Ecto neural progenitor cell (in vitro differentiated cells): ENCODE measurements around the gene HM13.
A peak's percentile ranks its signal among the peaks of the same experiment; 100 is the strongest.
"Not testable (repeated sequence)": the region's sequence is repeated elsewhere in the genome, so short reads cannot be mapped to it uniquely, and the experiment has no call there.

Source experiments
- DNase-seq: peaks from one replicate; pipeline ENCODE4 v3.0.0-alpha.2; 2018; ENCODE audit warnings: low spot score

Gene HM13

GRCh38 chr20:31543966-31544598 is 29.8 kb downstream of the HM13 start:
- no peak for DNase-seq

- no peak for DNase-seq
Measured at GRCh38 chr20:31544600-31544999, 30.4 kb downstream of the HM13 start.

GRCh38 chr20:31545621-31546040 is 31.4 kb downstream of the HM13 start:
- DNase-seq = not testable (repeated sequence)

- DNase-seq = peak; percentile 87
Measured at GRCh38 chr20:31547017-31547675, 32.9 kb downstream of the HM13 start.

GRCh38 chr20:31547720-31548298 is 33.6 kb downstream of the HM13 start:
- no peak for DNase-seq

- DNase-seq = no peak
Measured at GRCh38 chr20:31548820-31549512, 34.7 kb downstream of the HM13 start.

- DNase-seq = no peak
Measured at GRCh38 chr20:31549513-31549880, 35.3 kb downstream of the HM13 start.

GRCh38 chr20:31550099-31550498 is 35.9 kb downstream of the HM13 start:
- DNase-seq = no peak

GRCh38 chr20:31551163-31552081 is 37.2 kb downstream of the HM13 start:
- DNase-seq = no peak

GRCh38 chr20:31555203-31555775 is 41.0 kb downstream of the HM13 start:
- DNase-seq = no peak

- no peak for DNase-seq
Measured at GRCh38 chr20:31559704-31560093, 45.5 kb downstream of the HM13 start.

- DNase-seq = no peak
Measured at GRCh38 chr20:31560094-31560745, 46.0 kb downstream of the HM13 start.

GRCh38 chr20:31560746-31561598 is 46.7 kb downstream of the HM13 start:
- no peak for DNase-seq

- no peak for DNase-seq
Measured at GRCh38 chr20:31562241-31562640, 48.0 kb downstream of the HM13 start.

- no peak for DNase-seq
Measured at GRCh38 chr20:31564284-31564683, 50.0 kb downstream of the HM13 start.

- DNase-seq = no peak
Measured at GRCh38 chr20:31565699-31566318, 51.6 kb downstream of the HM13 start.

- no peak for DNase-seq
Measured at GRCh38 chr20:31566319-31566657, 52.0 kb downstream of the HM13 start.

- DNase-seq = no peak
Measured at GRCh38 chr20:31566658-31567379, 52.6 kb downstream of the HM13 start.

GRCh38 chr20:31567380-31567720 is 53.1 kb downstream of the HM13 start:
- DNase-seq = no peak
